ENCODE results near the gene ROR2.

Gene ROR2

GRCh38 chr9:91840469-91840868, 109.6 kb downstream of the ROR2 start:
- no peaks in the 10 kb centered on the region for H3K9me2 ChIP-seq (replicated peaks; ENCODE audit: low read depth, low read length)
- no peaks in the 10 kb centered on the region for H3K4me1 ChIP-seq (ENCODE audit: insufficient read depth, low read length, poor library complexity, severe bottlenecking)
- no peaks in the 10 kb centered on the region for H3K36me3 ChIP-seq (ENCODE audit: insufficient read depth, low read length)
- no peak overlapping the region for H3K9ac ChIP-seq (ENCODE audit: low read depth, low read length, poor library complexity, severe bottlenecking)
- H3K79me2 ChIP-seq (ENCODE audit: insufficient read depth, low read length), result no peaks in the 10 kb centered on the region
- H3K9me3 ChIP-seq (ENCODE audit: insufficient read depth, low read depth, low read length), result no peaks in the 10 kb centered on the region
- no peaks in the 10 kb centered on the region for H3F3A ChIP-seq (ENCODE audit: low read depth)
- no peak overlapping the region for H2AFZ ChIP-seq (ENCODE audit: low read length)
- no peaks in the 10 kb centered on the region for H3K27me3 ChIP-seq (ENCODE audit: insufficient read depth, low read length, poor library complexity, severe bottlenecking)
- H3K4me2 ChIP-seq (ENCODE audit: low read depth, low read length, poor library complexity, severe bottlenecking), result no peak overlapping the region
- TF ChIP-seq CTCF (conservative IDR thresholded peaks at IDR 0.05; ENCODE audit: low read length) (no peak), EZH2phosphoT487 (IDR thresholded peaks at IDR 0.05; ENCODE audit: borderline replicate concordance) (no peak)
- H4K20me1 ChIP-seq (ENCODE audit: insufficient read depth, low read length, poor library complexity, severe bottlenecking), result no peaks in the 10 kb centered on the region
- no peak overlapping the region for H3K4me3 ChIP-seq (ENCODE audit: low read length, poor library complexity, severe bottlenecking)

GRCh38 chr9:91839926-91840465, 110.0 kb downstream of the ROR2 start:
- no peaks in the 10 kb centered on the region for H4K20me1 ChIP-seq (ENCODE audit: insufficient read depth, low read length, poor library complexity, severe bottlenecking)

GRCh38 chr9:91837981-91838731, 111.9 kb downstream of the ROR2 start:
- Histone ChIP-seq H3F3A (ENCODE audit: low read depth) (no peaks in the 10 kb centered on the region), H3K27me3 (ENCODE audit: insufficient read depth, low read length, poor library complexity, severe bottlenecking) (no peaks in the 10 kb centered on the region), H3K9ac (ENCODE audit: low read depth, low read length, poor library complexity, severe bottlenecking) (no peak overlapping the region), H3K9me3 (ENCODE audit: insufficient read depth, low read depth, low read length) (no peaks in the 10 kb centered on the region), H3K79me2 (ENCODE audit: insufficient read depth, low read length) (no peaks in the 10 kb centered on the region), H3K36me3 (ENCODE audit: insufficient read depth, low read length) (no peaks in the 10 kb centered on the region), H3K9me2 (replicated peaks; ENCODE audit: low read depth, low read length) (no peaks in the 10 kb centered on the region), H3K4me3 (ENCODE audit: low read length, poor library complexity, severe bottlenecking) (no peak overlapping the region), H3K4me2 (ENCODE audit: low read depth, low read length, poor library complexity, severe bottlenecking) (no peak overlapping the region), H3K4me1 (ENCODE audit: insufficient read depth, low read length, poor library complexity, severe bottlenecking) (no peaks in the 10 kb centered on the region), H4K20me1 (ENCODE audit: insufficient read depth, low read length, poor library complexity, severe bottlenecking) (no peaks in the 10 kb centered on the region), H2AFZ (ENCODE audit: low read length) (no peak overlapping the region)
- TF ChIP-seq EZH2phosphoT487 (IDR thresholded peaks at IDR 0.05; ENCODE audit: borderline replicate concordance) (no peak), CTCF (conservative IDR thresholded peaks at IDR 0.05; ENCODE audit: low read length) (no peak)

More at GRCh38 chr9:91839926-91840465, 110.0 kb downstream of the ROR2 start:
- Histone ChIP-seq H3K9me3 (ENCODE audit: insufficient read depth, low read depth, low read length) (no peaks in the 10 kb centered on the region), H3K4me2 (ENCODE audit: low read depth, low read length, poor library complexity, severe bottlenecking) (no peak overlapping the region), H3K27me3 (ENCODE audit: insufficient read depth, low read length, poor library complexity, severe bottlenecking) (no peaks in the 10 kb centered on the region), H3K9ac (ENCODE audit: low read depth, low read length, poor library complexity, severe bottlenecking) (no peak overlapping the region), H3K4me3 (ENCODE audit: low read length, poor library complexity, severe bottlenecking) (no peak overlapping the region), H3F3A (ENCODE audit: low read depth) (no peaks in the 10 kb centered on the region), H3K9me2 (replicated peaks; ENCODE audit: low read depth, low read length) (no peaks in the 10 kb centered on the region), H3K4me1 (ENCODE audit: insufficient read depth, low read length, poor library complexity, severe bottlenecking) (no peaks in the 10 kb centered on the region), H3K36me3 (ENCODE audit: insufficient read depth, low read length) (no peaks in the 10 kb centered on the region), H3K79me2 (ENCODE audit: insufficient read depth, low read length) (no peaks in the 10 kb centered on the region), H2AFZ (ENCODE audit: low read length) (no peak overlapping the region)
- TF ChIP-seq EZH2phosphoT487 (IDR thresholded peaks at IDR 0.05; ENCODE audit: borderline replicate concordance), result no peak
- no peak for TF ChIP-seq CTCF (conservative IDR thresholded peaks at IDR 0.05; ENCODE audit: low read length)
